HG03521 (cell line): Measurements from ENCODE around the gene TEX28.
"Not testable (repeated sequence)": the region's sequence is repeated elsewhere in the genome, so short reads cannot be mapped to it uniquely, and the experiment has no call there.

ENCODE experiments used
- ATAC-seq: cut with Tn5 transposase; IDR thresholded peaks from one replicate; pipeline ENCODE4 v1.9.1; 2021; ENCODE audit warnings: mild to moderate bottlenecking, moderate library complexity; ENCODE audit not compliant: unreplicated experiment

TEX28 gene, protein sequence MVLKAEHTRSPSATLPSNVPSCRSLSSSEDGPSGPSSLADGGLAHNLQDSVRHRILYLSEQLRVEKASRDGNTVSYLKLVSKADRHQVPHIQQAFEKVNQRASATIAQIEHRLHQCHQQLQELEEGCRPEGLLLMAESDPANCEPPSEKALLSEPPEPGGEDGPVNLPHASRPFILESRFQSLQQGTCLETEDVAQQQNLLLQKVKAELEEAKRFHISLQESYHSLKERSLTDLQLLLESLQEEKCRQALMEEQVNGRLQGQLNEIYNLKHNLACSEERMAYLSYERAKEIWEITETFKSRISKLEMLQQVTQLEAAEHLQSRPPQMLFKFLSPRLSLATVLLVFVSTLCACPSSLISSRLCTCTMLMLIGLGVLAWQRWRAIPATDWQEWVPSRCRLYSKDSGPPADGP

DNA sequence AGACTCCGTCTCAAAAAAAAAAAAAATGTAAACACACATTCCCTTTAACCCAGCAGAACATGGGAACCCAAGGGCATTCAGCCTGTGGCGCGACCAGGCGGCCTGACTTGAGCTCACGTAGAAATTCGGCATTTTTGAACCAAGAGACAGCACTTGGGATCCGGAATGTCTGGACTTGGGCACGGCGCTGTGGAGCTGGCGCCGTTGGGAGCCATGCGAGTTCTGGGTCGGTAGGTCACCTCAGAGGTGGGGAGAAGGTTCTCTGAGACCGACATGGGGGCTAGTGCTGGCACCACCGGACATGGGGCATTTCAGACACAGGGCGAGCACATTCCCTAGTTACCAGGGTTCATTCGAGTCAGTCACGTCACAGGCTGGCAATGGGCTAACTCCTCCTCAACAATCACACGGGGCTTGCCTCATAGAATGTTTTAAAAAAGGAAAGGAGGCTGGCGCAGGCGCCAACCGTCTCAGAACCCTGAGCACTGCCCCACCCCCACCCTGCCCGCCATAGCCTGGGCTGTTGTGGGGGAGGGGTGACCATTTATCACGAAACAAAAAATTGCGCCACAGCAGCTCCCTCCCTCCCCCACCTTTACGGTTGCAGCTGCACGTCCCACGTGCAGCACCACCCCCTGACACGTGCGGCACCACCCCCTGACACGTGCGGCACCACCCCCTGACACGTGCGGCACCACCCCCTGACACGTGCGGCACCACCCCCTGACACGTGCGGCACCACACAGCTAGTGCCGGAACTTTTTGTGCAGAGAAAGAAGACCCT, at the start of gene TEX28:
TEX28 (minus strand) TSS at position 334 of the 784 bp plus-strand sequence. CDS start 3,007 bp downstream, outside the sequence.
- no peak for ATAC-seq

DNA sequence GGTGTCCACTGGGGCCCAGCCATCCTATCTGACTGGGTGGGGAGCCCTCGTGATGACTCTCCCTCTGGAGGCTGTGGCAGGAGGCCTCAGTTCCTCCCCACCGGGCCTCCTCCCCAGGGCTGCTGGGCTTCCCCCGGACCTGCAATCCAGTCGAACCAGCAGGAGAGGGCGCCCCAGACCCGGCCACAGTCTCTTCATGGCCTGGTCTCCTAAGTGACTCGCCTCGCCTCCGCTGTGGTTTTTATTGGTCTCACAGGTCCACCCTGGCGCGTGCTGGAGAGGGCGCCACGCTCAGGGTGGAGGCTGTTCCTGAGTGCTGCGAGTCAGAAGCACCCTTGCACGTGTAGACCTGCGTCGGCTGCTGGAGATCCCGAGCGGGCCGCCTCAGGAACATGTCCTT, 48.7 kb upstream of the TEX28 start:
- ATAC-seq = not testable (repeated sequence)

DNA sequence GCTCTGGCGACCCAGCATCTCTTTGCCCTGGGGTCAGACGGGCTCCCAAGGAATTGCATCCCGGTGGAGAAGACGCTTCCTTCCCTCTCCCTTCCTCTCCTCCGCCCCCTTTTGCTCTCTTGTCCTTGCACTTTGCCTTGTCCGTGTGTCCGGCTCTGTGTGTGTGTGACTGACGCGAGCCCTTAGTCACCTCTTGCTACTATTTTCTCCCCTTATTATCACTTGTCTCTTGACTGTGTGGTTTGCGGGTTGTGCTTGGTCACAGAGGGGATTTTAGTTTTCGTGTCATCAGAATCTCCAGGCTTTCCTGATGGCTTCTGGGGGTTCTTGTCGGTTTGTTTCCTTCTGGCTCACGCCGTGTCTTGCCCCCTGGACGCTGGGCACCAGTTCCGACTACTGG, 48.1 kb upstream of the TEX28 start:
- ATAC-seq = not testable (repeated sequence)

DNA sequence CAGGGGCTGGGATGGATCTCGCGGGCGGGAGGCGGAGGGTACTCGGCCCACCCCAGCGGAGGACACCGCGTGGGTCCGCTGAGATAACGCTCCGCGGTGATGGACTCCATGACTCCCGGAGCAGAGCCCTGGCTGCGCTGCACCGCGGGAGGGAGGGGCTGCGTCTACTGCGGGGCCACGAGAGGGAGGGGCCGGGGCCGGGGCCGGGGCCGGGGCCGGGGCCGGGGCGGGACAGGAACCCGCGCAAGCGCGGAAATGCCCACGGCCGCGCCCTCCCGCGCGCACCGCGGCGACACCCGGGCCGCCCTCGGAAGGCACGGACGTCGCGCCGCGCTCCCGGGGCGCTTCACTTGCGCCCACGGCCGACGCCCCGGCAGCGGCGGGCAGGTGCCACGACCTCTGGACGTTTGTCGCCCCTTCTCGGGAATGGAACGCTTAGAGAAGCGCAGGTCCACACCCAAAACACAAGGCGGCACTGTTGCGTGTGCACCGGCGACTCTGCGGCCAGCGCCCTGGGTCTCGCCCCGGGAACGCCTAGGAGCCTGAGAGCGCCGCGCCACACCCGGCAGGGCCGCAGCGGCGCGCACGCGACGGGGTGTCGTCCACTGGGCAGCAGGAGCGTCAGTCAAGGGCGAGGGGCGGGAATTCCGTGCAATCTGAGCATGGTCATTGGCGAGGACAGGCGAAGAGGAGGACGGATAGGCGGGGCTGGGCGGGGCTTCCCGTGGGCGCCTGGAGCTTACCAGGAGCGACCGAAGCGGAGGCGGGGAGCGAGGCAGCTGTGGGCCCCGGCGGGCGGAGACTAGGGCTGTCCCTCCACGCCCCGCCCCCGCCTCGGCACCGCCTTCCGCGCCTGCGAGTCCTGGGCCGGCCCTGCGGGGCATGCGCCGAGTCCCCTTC, 46.7 kb upstream of the TEX28 start:
- ATAC-seq = peak; percentile 72

DNA sequence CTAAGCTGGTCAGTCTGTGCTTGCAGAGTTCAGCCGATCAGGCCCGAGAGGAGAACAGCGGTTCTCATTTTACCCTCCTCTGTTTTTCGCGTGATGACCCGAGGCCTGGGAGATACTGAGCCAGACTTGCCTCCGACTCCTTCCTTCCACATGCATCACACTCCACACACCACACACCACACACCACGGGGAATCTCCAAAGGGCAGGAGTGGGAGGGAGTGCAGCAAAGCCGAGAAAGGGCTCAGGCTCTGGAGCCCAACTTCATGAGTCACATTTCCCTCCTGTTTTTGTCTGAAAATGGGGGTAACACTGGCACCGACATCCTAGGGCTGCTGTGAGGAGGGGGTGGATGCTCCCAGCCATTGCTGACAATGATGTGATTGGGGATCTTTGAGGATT, 39.6 kb upstream of the TEX28 start:
- ATAC-seq = no peak

DNA sequence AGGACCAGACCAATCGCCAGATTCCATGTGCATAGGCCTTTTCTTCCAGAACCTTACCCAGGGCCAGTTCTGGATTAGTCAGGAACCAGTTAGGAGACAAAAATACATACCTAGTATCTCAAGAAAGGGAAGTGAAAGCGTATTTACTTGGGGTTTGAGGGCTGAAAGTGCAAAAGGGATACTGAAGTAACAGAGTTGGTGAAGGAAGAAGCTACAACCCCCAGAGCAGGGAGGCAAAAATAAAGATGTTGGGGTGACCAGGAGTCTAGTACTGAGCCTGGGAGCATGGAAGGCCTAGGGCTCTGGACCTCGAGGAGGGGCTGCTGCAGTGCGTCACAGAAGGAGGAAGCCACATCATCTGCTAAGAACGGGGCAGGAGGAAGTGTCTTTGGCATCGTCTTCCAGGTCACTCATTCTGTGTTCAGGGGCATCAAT, 38.9 kb upstream of the TEX28 start:
- ATAC-seq = no peak

DNA sequence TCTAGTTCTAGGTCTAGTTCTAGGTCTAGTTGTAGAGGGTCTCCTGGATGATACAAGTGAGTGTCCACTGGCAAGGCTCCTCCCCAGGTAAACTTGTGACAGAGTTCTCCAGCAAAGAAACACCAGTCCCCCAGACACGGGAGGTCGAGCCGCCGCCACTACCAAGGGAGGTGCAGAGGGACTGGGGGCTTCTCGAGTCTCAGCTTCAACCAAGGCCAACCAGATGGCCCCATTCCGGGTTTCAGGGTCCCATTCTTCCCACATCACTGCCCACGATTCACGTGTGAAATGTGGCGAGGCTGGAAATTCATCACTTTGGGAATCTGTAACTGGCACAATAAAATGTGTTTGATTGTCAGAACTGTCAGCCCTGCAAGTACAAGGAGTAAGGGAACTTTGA, 38.2 kb upstream of the TEX28 start:
- no peak for ATAC-seq

DNA sequence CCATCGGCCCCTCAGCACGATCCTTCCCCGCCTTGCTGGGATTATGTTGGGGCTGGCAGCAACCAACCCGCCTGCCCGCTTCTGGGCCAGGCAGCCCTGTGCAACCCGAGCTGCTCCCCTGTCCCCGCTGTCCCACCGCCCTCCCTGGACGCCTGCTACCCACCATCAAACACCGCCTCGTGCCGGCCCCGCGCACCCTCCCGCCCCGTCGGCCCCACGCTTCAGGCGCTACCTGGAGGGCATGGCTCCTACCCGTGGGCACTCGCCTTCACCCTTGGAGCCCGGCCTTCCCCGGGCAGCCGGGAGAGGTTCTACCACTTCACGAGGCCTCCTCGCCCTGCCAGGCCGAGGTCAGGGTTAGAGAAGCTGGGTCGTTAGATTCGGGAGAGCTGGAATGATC, 37.6 kb upstream of the TEX28 start:
- no peak for ATAC-seq

DNA sequence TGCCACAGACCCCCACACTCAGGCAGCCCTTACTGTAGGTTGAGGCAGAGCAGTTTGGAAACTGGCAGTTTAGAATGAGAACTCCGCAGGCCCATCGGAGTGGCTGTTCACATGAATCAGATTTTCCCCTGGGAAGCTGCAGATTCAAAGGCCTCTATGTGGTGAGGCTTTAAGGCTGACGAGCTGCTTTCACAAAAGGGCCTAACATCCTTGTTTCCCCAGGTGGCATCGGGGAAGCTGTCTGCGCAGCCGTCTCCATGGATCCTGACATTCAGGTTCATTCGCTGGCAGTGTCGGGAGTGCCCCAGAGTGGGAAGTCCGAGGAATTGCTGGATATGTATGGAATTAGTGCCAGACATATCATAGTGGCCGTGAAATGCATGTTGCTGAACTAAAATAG, 34.4 kb upstream of the TEX28 start:
- ATAC-seq = no peak

DNA sequence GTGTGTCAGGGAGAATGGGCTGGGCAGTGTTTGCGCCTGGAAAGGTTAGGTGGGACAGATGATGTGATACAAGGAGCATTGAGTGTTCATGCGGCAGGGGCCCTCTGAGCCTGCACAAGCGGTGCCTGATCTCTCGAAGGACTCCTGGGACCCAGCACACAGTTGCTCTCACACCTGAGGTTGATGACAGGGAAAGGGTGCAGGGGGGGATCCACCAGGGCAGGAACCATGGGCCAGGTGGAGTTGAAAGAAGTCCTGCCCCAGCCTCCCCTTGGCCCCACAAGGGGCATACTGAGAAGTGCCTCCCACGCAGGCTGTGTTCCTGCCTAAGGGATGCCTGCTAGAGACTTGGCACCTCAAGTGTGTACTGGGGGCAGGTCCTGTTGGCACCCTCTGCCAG, 33.7 kb upstream of the TEX28 start:
- ATAC-seq = no peak

DNA sequence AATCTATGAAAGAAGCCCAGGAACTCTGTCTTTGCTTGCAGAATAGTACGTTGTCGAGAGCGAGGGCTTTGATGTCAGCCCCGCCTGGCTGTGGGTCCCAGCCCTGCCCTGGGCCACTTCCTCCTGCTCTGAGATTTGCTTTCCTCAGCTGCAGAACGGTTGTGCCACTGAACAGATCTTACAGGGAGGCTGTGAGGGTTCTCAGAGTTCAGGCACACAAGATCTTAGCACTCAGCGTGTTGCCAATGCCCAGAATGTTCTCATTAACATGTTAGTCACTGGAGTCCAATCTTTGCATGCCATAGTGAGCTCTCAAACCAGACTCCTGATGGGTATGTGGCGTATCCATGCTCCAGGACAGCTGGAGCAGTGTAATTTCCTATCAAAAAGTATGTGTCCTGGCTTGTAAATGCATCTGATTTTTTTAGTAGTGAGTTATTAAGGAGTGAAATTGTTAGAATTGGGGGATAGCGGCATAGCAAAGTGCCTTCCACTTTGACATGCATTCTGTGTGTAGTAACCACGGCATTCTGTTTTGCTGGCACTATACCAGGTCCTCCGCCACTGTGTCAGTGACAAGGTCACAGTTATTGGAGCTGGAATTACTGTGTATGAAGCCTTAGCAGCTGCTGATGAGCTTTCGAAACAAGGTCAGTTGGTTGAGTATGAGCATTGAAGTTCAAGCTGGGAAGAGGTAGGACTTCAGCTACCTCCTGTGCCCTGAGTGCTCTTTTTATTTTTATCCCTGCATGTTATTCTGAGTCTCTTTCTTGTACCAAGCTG, 32.3 kb upstream of the TEX28 start:
- ATAC-seq = no peak

DNA sequence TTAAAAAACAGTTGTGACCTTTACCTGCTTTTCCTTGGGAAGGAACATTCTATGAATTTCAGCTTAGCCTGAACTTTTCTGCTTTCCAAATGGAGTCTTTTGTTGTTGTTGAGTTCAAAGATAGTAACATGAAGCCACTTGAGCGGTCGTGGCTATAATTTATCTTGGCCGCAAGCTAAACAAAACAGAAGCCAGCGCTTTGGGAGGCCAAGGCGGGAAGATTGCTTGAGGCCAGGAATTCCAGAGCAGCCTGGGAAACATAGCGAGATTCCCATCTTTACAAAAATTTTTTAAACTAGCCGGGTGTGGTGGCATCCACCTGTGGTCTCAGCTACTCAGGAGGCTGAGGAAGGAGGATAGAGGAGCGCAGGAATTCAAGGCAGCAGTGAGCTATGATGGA, 30.6 kb upstream of the TEX28 start:
- ATAC-seq = no peak

DNA sequence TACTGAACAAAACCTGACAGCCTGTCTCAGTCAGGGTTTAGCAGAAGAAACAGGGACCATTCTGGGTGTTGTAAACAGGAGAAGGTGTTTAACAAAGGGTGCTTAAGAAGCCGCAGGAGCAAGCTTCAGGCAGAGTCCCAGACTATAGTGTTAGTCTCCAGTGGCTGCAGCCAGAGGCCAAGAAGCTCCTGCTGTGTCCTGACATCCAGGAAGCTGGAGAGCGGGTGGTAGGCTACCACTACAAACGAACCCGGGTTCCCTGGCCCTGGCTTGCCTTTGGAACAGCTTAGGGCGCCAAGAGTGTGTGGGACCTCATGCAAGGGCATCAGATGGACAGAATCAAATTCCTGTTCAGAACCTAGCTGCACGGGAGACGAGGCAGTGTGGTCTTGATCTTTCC, 28.6 kb upstream of the TEX28 start:
- ATAC-seq = no peak

DNA sequence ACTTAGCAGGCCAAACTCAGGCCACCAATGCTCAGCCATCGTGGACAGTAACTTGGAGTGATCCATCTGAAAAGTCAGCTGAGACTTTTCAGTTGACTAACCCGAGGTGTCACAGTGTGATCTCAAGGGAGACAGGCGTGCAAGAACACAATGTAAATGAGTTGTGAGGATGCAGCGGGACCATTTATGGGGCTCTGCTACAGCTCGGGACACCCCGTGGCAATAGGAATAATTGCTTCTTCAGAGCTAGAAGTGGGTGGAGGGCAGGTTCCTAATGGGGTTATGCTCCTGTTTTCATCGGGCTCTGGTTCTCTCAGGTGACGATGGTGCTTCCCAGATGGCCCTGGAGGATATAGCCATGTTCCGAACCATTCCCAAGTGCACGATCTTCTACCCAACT, 28.0 kb upstream of the TEX28 start:
- no peak for ATAC-seq

DNA sequence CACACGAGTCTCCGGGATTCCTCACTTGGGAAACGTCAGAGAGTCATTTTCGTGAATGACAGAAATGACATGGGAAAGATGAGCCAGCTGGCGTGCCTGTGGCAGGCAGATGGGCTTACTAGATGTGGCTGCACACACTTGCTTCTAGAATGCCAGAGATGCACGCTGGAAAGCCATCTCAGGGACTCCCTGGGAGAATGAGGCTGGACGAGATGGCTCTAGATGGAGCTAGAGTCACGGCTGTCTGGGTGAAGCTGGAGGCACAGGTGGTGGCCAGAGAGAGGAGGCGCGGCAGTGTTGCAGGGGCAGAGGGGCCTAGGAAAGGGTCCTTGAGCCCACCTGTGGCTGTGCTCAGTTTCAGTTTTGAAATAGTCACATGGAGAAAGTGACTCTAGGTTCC, 26.7 kb upstream of the TEX28 start:
- no peak for ATAC-seq

DNA sequence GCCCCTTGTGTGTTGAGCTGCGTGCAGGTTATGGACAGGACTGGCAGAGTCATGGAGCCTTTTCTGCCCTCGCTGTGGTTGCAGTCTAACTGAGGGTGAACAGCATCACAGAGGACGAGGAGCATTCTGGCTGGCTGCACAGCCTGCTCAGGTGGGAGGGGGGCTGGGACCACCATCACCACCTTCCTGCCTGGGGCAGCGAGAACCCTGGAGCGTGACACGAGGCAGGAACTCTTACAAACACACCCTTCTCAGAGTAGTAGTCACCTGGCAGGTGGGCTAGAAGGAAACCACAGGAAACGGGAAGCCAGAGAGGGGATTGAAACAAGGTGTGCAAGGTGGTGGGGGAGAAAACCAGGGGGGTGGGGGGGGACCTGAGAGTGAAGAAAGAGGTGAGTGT, 26.2 kb upstream of the TEX28 start:
- ATAC-seq = no peak

DNA sequence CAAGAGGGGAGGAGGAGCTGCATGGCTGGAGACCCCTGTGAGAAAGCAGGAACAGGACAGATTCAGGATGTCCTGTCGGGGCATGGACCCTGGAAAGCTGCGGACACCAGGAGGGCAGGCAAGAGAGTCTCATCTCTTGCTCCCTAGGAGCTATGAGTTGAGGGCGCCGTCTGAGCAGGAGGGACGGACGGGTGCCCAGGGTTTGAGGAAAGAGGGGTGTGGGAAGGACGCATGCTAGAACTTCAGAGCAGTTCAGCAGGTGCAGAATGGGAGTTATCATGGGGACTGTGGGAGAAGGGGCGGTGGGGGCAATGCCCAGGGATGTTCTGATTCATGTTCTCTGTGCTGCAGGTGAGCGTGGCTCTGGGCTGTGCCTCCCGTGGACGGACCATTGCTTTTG, 25.5 kb upstream of the TEX28 start:
- ATAC-seq = no peak

DNA sequence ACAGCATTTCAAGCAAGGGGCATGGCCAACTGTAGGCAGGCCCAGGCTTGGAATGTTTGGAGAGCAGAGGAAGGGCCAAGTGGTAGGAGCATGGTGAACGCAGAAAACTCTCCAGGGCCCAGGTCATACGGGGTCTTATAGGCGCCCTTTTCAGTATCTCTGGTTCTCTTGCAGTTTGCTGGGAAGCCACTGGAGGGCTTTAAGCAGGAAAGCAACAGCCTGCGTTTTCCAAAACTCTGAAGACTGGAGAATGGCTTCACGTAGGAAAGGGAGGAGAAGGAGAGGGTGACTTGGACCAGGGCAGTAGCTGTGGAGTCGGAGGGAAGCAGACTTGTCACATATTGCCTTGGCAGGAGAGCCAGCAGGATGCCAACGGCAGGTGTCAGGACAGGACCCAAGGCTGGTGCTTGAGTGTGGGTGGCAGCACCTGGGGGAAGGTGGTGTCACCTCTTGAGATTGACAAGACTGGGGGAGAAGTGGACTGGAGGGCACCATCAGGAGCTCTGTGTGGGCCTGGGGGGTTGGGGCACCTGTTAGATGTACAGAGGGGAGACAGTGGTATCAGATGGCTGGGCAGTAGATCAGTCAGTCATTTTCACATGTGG, 22.6 kb upstream of the TEX28 start:
- ATAC-seq = no peak

DNA sequence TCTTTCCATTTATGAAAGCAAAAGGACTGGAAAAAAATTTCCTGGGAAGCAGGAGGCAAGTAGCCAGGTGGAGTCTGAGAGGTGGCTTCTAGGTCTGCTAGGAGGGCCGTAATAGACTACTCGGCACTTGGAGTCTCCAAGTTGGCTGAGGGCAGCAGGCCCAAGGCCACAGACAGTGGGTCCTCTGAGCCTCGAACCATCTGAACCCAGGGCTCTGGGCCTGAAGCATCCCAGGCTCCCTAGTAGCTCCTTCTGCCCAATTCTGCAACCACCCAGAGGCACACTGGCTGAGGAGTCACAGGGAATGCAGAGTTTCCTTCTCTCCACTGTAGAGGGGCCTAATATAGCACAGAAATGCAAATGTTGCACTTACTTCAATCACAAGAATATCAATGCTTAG, 20.5 kb upstream of the TEX28 start:
- ATAC-seq = no peak

DNA sequence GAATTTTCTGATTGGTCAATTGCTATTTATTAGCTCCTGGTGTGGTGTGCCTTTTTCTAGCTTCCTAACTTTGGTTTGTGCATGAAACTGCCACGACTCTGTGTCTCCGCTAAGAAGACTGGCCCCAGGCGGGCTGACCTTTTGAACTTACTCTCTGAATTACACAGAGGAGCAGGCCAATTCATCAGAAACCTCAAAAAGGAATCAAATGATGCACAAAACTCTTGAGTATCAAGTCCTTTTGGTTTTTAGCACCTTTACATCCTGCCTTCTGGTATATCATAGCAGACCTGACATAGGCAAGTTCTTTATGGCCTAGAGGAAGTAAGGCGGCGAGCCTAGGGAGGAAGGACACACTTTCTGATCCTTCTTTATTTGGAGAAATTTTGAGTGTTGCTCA, 18.2 kb upstream of the TEX28 start:
- no peak for ATAC-seq
